ENCODE data around the gene INPP5B.

DNA sequence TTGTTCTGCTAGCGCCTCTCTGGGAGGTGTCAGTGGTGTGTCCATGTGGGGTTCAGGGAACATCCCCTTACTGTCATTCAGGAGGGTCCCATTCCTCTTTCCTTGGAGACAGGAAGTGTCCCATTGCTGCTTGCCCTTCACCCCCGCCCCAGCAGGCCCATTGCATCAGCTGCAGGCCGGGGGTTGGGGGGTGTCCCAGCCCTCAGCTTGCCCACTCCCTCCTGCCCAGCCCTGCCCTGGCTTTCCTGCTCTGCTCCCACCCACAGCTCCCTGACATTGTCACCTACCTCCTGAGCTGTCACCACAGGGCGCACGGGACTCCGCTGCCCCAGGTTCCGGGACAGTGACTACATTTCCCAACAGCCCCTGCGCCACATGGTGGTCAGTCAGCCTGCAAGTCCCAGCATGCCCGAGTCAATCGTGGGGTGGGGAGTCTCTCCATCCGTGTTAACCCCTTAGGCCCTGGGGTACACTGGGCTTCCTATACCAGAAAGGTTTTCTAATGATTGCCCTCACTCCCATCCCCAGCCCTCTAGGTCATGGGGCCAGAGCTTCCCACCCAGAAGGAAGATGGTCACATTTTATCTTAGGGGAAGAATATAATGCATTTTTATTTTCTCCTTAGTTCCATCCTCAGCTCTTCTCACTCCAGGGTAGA lies at the start of gene INPP5B:
- TF ChIP-seq HDGF (IDR thresholded peaks at IDR 0.05; ENCODE audit: borderline replicate concordance) = no peak
- no peak for TF ChIP-seq NFRKB (IDR thresholded peaks at IDR 0.05)
- TF ChIP-seq SUZ12 (IDR thresholded peaks at IDR 0.05) = peak; percentile 71
- no peak for TF ChIP-seq BHLHE40 (IDR thresholded peaks at IDR 0.05; ENCODE audit: borderline replicate concordance)
- TF ChIP-seq TARDBP (IDR thresholded peaks at IDR 0.05) = no peak
